Ishikawa (cell line): ENCODE results near the gene NUP153.

Source experiments
- CEBPB ChIP-seq: IDR thresholded peaks from 2 replicates; pipeline ENCODE4 v1.6.1; 2012
- CREB1 ChIP-seq: IDR thresholded peaks from 2 replicates; pipeline ENCODE4 v1.6.1; 2012; ENCODE audit warnings: low read depth
- EGR1 ChIP-seq: IDR thresholded peaks from 2 replicates; pipeline ENCODE4 v1.6.1; 2012
- EP300 ChIP-seq: IDR thresholded peaks from 2 replicates; pipeline ENCODE4 v1.6.1; 2012; ENCODE audit warnings: borderline replicate concordance
- FOXM1 ChIP-seq: IDR thresholded peaks from 2 replicates; pipeline ENCODE4 v1.6.1; 2012; ENCODE audit warnings: low read depth, borderline replicate concordance
- NFIC ChIP-seq: IDR thresholded peaks from 2 replicates; pipeline ENCODE4 v1.6.1; 2012
- RAD21 ChIP-seq: IDR thresholded peaks from 2 replicates; pipeline ENCODE4 v1.6.1; 2012; ENCODE audit warnings: low read depth
- TAF1 ChIP-seq: IDR thresholded peaks from 2 replicates; pipeline ENCODE4 v1.6.1; 2012; ENCODE audit warnings: low read depth, mild to moderate bottlenecking
- TCF12 ChIP-seq: IDR thresholded peaks from 2 replicates; pipeline ENCODE4 v1.6.1; 2012; ENCODE audit warnings: low read depth
- TEAD4 ChIP-seq: IDR thresholded peaks from 2 replicates; pipeline ENCODE4 v1.6.1; 2012
- YY1 ChIP-seq: IDR thresholded peaks from 2 replicates; pipeline ENCODE4 v1.6.1; 2012; ENCODE audit warnings: low read depth
- ZBTB7A ChIP-seq: IDR thresholded peaks from 2 replicates; pipeline ENCODE4 v1.6.1; 2012; ENCODE audit warnings: low read depth
- TF ChIP-seq, protein P1 (sequence below): IDR thresholded peaks from 2 replicates; pipeline ENCODE4 v1.6.1; 2012; ENCODE audit warnings: low read depth, mild to moderate bottlenecking
- TF ChIP-seq, protein P2 (sequence below): IDR thresholded peaks from 2 replicates; pipeline ENCODE4 v1.6.1; 2012

DNA sequence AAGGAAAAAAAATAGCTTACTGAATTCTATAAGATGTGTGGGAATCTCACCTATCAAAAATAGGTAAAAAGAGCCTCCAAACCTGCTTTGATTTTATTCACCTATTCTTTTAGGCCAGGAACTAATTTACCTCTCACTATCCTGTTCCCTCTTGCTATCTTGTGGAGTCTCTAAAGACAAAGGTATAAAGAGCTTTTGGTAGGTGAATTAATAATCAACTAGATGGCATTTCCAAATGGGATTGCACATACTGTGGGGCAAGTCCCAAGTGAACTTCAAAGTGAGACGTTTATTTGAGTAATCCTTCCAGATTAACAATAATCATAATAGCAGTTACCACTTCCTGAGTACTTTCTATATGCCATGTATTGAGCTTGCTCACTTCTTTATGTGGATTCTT is 103.8 kb downstream of the NUP153 start:
- TF ChIP-seq YY1, result no peak
- no peak for TF ChIP-seq CEBPB
- no peak for TF ChIP-seq TEAD4
- TF ChIP-seq, protein P1, sequence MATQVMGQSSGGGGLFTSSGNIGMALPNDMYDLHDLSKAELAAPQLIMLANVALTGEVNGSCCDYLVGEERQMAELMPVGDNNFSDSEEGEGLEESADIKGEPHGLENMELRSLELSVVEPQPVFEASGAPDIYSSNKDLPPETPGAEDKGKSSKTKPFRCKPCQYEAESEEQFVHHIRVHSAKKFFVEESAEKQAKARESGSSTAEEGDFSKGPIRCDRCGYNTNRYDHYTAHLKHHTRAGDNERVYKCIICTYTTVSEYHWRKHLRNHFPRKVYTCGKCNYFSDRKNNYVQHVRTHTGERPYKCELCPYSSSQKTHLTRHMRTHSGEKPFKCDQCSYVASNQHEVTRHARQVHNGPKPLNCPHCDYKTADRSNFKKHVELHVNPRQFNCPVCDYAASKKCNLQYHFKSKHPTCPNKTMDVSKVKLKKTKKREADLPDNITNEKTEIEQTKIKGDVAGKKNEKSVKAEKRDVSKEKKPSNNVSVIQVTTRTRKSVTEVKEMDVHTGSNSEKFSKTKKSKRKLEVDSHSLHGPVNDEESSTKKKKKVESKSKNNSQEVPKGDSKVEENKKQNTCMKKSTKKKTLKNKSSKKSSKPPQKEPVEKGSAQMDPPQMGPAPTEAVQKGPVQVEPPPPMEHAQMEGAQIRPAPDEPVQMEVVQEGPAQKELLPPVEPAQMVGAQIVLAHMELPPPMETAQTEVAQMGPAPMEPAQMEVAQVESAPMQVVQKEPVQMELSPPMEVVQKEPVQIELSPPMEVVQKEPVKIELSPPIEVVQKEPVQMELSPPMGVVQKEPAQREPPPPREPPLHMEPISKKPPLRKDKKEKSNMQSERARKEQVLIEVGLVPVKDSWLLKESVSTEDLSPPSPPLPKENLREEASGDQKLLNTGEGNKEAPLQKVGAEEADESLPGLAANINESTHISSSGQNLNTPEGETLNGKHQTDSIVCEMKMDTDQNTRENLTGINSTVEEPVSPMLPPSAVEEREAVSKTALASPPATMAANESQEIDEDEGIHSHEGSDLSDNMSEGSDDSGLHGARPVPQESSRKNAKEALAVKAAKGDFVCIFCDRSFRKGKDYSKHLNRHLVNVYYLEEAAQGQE, result no peak
- no peak for TF ChIP-seq EP300
- TF ChIP-seq, protein P2, sequence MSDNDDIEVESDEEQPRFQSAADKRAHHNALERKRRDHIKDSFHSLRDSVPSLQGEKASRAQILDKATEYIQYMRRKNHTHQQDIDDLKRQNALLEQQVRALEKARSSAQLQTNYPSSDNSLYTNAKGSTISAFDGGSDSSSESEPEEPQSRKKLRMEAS, result no peak
- no peak for TF ChIP-seq RAD21
- TF ChIP-seq TAF1, result no peak
- TF ChIP-seq FOXM1, result no peak
- no peak for TF ChIP-seq NFIC
- no peak for TF ChIP-seq CREB1
- no peak for TF ChIP-seq EGR1
- no peak for TF ChIP-seq ZBTB7A
- TF ChIP-seq TCF12, result no peak
